Astrocyte (in vitro differentiated cells and primary cell): ENCODE data around the gene RPL3. TPM values are rescaled to one million over a fixed set of nuclear protein-coding genes. Genes with fewer than 3 reads are reported as not detected.

Experiments used
- DNase-seq: peaks from one replicate; pipeline ENCODE4 v3.0.0-alpha.2; 2010; ENCODE audit warnings: low read depth
- FAIRE-seq: peaks from 2 replicates; lab custom pipeline; 2011; peaks lifted over from hg19 to GRCh38; lab: Jason Lieb, UNC
- H2AFZ ChIP-seq: 2 replicates; pipeline ENCODE4 v1.6.0; 2012; ENCODE audit warnings: low read depth, low read length, inconsistent platforms
- H3K27ac ChIP-seq: 2 replicates; pipeline ENCODE4 v1.5.1; 2011; ENCODE audit warnings: low read depth, low read length, inconsistent platforms
- H3K27me3 ChIP-seq: 2 replicates; pipeline ENCODE4 v1.6.0; 2011; ENCODE audit warnings: low read length, inconsistent platforms; ENCODE audit not compliant: insufficient read depth
- H3K36me3 ChIP-seq: 2 replicates; pipeline ENCODE4 v1.5.1; 2011; ENCODE audit warnings: low read length, inconsistent platforms; ENCODE audit not compliant: insufficient read depth
- H3K4me1 ChIP-seq: 2 replicates; pipeline ENCODE4 v1.5.1; 2011; ENCODE audit warnings: low read length, inconsistent platforms; ENCODE audit not compliant: insufficient read depth
- H3K4me2 ChIP-seq: 2 replicates; pipeline ENCODE4 v1.6.0; 2012; ENCODE audit warnings: low read length, inconsistent platforms
- H3K4me3 ChIP-seq: 2 replicates; pipeline ENCODE4 v1.5.1; 2011; ENCODE audit warnings: low read depth, mild to moderate bottlenecking, low read length, inconsistent platforms; ENCODE audit not compliant: insufficient read depth
- H3K79me2 ChIP-seq: 2 replicates; pipeline ENCODE4 v1.6.0; 2012; ENCODE audit warnings: mild to moderate bottlenecking, low read length, inconsistent platforms; ENCODE audit not compliant: insufficient read depth
- H3K9ac ChIP-seq: 2 replicates; pipeline ENCODE4 v1.6.0; 2012; ENCODE audit warnings: mild to moderate bottlenecking, low read length, inconsistent platforms
- H3K9me3 ChIP-seq: 2 replicates; pipeline ENCODE4 v1.5.1; 2012; ENCODE audit warnings: low read depth, mild to moderate bottlenecking, low read length, inconsistent platforms; ENCODE audit not compliant: insufficient read depth
- H4K20me1 ChIP-seq: 2 replicates; pipeline ENCODE4 v1.6.0; 2012; ENCODE audit warnings: low read length, inconsistent platforms; ENCODE audit not compliant: insufficient read depth
- H3K27ac Mint-ChIP-seq: one replicate; pipeline ENCODE4 v1.8.0; 2021; ENCODE audit warnings: mild to moderate bottlenecking, mixed read lengths; ENCODE audit not compliant: unreplicated experiment
- H3K27me3 Mint-ChIP-seq: one replicate; pipeline ENCODE4 v1.8.0; 2021; ENCODE audit warnings: low read depth, mixed read lengths; ENCODE audit not compliant: unreplicated experiment
- H3K36me3 Mint-ChIP-seq: one replicate; pipeline ENCODE4 v1.8.0; 2021; ENCODE audit warnings: low read depth, mixed read lengths; ENCODE audit not compliant: unreplicated experiment
- H3K4me1 Mint-ChIP-seq: one replicate; pipeline ENCODE4 v1.8.0; 2021; ENCODE audit warnings: low read depth, mixed read lengths; ENCODE audit not compliant: unreplicated experiment
- H3K4me3 Mint-ChIP-seq: one replicate; pipeline ENCODE4 v1.8.0; 2021; ENCODE audit warnings: mild to moderate bottlenecking, moderate library complexity, mixed read lengths; ENCODE audit not compliant: unreplicated experiment
- H3K9me3 Mint-ChIP-seq: one replicate; pipeline ENCODE4 v1.8.0; 2021; ENCODE audit warnings: mild to moderate bottlenecking, mixed read lengths; ENCODE audit not compliant: unreplicated experiment
- CTCF ChIP-seq: IDR thresholded peaks from 2 replicates; pipeline ENCODE4 v1.5.1; 2011; ENCODE audit warnings: low read depth, mild to moderate bottlenecking, inconsistent platforms, low read length, moderate library complexity; ENCODE audit not compliant: insufficient read depth
- EZH2 ChIP-seq: IDR thresholded peaks from 2 replicates; pipeline ENCODE4 v1.6.1; 2012; ENCODE audit warnings: mild to moderate bottlenecking, low read length, inconsistent platforms; ENCODE audit not compliant: insufficient read depth
- total RNA-seq: library from RNA; stranded (reverse); gene quantifications from 2 replicates; pipeline ENCODE4 v1.2.1, GENCODE V29; 2021

The RPL3 gene
- total RNA-seq, 1 donor from 2014 or later = 1,182 TPM

GRCh38 chr22:39306456-39307361 lies 12.7 kb downstream of the RPL3 start:
- no peak overlapping the region for H3K4me2 ChIP-seq
- no peak for FAIRE-seq
- H3K4me1 ChIP-seq = peaks cover 29% of the 10 kb centered on the region
- H3K36me3 Mint-ChIP-seq = peaks cover 16% of the 10 kb centered on the region
- H3K27ac ChIP-seq = no peak overlapping the region
- no peak for TF ChIP-seq CTCF
- TF ChIP-seq EZH2 = no peak
- H3K27me3 Mint-ChIP-seq = no peaks in the 10 kb centered on the region
- peaks cover 1% of the 10 kb centered on the region for H3K79me2 ChIP-seq
- no peak overlapping the region for H3K4me3 Mint-ChIP-seq
- H3K36me3 ChIP-seq = peaks cover 4% of the 10 kb centered on the region
- no peak overlapping the region for H2AFZ ChIP-seq
- no peak for DNase-seq
- peaks cover 28% of the 10 kb centered on the region for H4K20me1 ChIP-seq
- no peak overlapping the region for H3K27ac Mint-ChIP-seq
- H3K9me3 ChIP-seq = no peaks in the 10 kb centered on the region
- H3K4me1 Mint-ChIP-seq = peaks cover 27% of the 10 kb centered on the region
- no peaks in the 10 kb centered on the region for H3K9me3 Mint-ChIP-seq
- no peak overlapping the region for H3K9ac ChIP-seq
- no peaks in the 10 kb centered on the region for H3K27me3 ChIP-seq
- no peak overlapping the region for H3K4me3 ChIP-seq

- Mint-ChIP-seq H3K4me1 (peaks cover 15% of the 10 kb centered on the region), H3K9me3 (no peaks in the 10 kb centered on the region), H3K27me3 (peaks cover 4% of the 10 kb centered on the region), H3K36me3 (peaks cover 6% of the 10 kb centered on the region), H3K4me3 (no peak overlapping the region), H3K27ac (no peak overlapping the region)
- no peaks in the 10 kb centered on the region for H3K27me3 ChIP-seq
- peaks cover 4% of the 10 kb centered on the region for H3K36me3 ChIP-seq
- H4K20me1 ChIP-seq = peaks cover 2% of the 10 kb centered on the region
- FAIRE-seq (no peak), DNase-seq (no peak)
- no peak overlapping the region for H3K4me3 ChIP-seq
- no peak overlapping the region for H3K27ac ChIP-seq
- no peak for TF ChIP-seq EZH2
- no peaks in the 10 kb centered on the region for H3K9me3 ChIP-seq
- H2AFZ ChIP-seq = no peak overlapping the region
- H3K79me2 ChIP-seq = no peaks in the 10 kb centered on the region
- H3K4me2 ChIP-seq = no peak overlapping the region
- H3K4me1 ChIP-seq = peaks cover 15% of the 10 kb centered on the region
- no peak overlapping the region for H3K9ac ChIP-seq
Measured at GRCh38 chr22:39303892-39304671, 15.3 kb downstream of the RPL3 start.

- FAIRE-seq = no peak
- no peaks in the 10 kb centered on the region for H3K9me3 Mint-ChIP-seq
Measured at GRCh38 chr22:39303358-39303757, 16.1 kb downstream of the RPL3 start.

More at GRCh38 chr22:39303358-39303757, 16.1 kb downstream of the RPL3 start:
- TF ChIP-seq CTCF (no peak), EZH2 (no peak)
- Mint-ChIP-seq H3K27me3 (peaks cover 4% of the 10 kb centered on the region), H3K4me3 (no peak overlapping the region), H3K27ac (no peak overlapping the region), H3K4me1 (peaks cover 7% of the 10 kb centered on the region), H3K36me3 (peaks cover 6% of the 10 kb centered on the region)
- Histone ChIP-seq H3K27ac (no peak overlapping the region), H4K20me1 (no peaks in the 10 kb centered on the region), H3K4me3 (no peak overlapping the region), H3K27me3 (no peaks in the 10 kb centered on the region), H3K79me2 (no peaks in the 10 kb centered on the region), H3K36me3 (peaks cover 4% of the 10 kb centered on the region), H3K9me3 (no peaks in the 10 kb centered on the region), H3K4me2 (no peak overlapping the region), H3K4me1 (peaks cover 10% of the 10 kb centered on the region), H2AFZ (no peak overlapping the region), H3K9ac (no peak overlapping the region)
- no peak for DNase-seq
